Measurements from ENCODE around the gene PDCD6IP. TPM values are rescaled to one million over a fixed set of nuclear protein-coding genes. Genes with fewer than 3 reads are reported as not detected.
"Not testable (repeated sequence)": the region's sequence is repeated elsewhere in the genome, so short reads cannot be mapped to it uniquely, and the experiment has no call there.

PDCD6IP gene, protein sequence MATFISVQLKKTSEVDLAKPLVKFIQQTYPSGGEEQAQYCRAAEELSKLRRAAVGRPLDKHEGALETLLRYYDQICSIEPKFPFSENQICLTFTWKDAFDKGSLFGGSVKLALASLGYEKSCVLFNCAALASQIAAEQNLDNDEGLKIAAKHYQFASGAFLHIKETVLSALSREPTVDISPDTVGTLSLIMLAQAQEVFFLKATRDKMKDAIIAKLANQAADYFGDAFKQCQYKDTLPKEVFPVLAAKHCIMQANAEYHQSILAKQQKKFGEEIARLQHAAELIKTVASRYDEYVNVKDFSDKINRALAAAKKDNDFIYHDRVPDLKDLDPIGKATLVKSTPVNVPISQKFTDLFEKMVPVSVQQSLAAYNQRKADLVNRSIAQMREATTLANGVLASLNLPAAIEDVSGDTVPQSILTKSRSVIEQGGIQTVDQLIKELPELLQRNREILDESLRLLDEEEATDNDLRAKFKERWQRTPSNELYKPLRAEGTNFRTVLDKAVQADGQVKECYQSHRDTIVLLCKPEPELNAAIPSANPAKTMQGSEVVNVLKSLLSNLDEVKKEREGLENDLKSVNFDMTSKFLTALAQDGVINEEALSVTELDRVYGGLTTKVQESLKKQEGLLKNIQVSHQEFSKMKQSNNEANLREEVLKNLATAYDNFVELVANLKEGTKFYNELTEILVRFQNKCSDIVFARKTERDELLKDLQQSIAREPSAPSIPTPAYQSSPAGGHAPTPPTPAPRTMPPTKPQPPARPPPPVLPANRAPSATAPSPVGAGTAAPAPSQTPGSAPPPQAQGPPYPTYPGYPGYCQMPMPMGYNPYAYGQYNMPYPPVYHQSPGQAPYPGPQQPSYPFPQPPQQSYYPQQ
- total RNA-seq = 100 to 1,000 TPM; 166 to 185 TPM

- no peaks in the 10 kb centered on the region for H3K9me3 Mint-ChIP-seq
These were observed at the start of gene PDCD6IP for GRCh38 chr3:33798418-33799201. TSS of gene PDCD6IP (plus strand) at chr3:33798630. CDS start at chr3:33798729, 99 bp downstream.

GRCh38 chr3:33749546-33750210 is 48.8 kb upstream of the PDCD6IP start:
- H3K4me1 Mint-ChIP-seq (ENCODE audit: low read depth) = no peaks in the 10 kb centered on the region
- DNase-seq (no peak), ATAC-seq (replicated peaks in 1 of 2) (peak; percentile 27 to 32)
- peaks cover 4 to 5% of the 10 kb centered on the region in 2 donors for H3K9me3 Mint-ChIP-seq
- H3K27ac Mint-ChIP-seq = peak overlapping the region; percentile 81
- H3K36me3 Mint-ChIP-seq (ENCODE audit: insufficient read depth in 2 of 2) = peaks cover 6 to 8% of the 10 kb centered on the region in 2 donors
- peaks cover 8% of the 10 kb centered on the region for H3K27me3 Mint-ChIP-seq (ENCODE audit: low read depth)
- peak overlapping the region in 1 of 2 donors; percentile 14 for H3K4me3 Mint-ChIP-seq

More at GRCh38 chr3:33798418-33799201, at the start of gene PDCD6IP:
- DNase-seq (peak; percentile 92 to 93), ATAC-seq (replicated peaks in 1 of 2) (peak; percentile 88 to 92)
- Mint-ChIP-seq H3K27me3 (ENCODE audit: low read depth) (no peaks in the 10 kb centered on the region), H3K36me3 (ENCODE audit: insufficient read depth in 2 of 2) (peaks cover 0 to 6% of the 10 kb centered on the region in 2 donors), H3K27ac (peak within 1 kb of the TSS; percentile 99), H3K4me1 (ENCODE audit: low read depth) (peaks cover 61% of the 10 kb centered on the region), H3K4me3 (peak within 1 kb of the TSS; percentile 98 to 99)

DNA sequence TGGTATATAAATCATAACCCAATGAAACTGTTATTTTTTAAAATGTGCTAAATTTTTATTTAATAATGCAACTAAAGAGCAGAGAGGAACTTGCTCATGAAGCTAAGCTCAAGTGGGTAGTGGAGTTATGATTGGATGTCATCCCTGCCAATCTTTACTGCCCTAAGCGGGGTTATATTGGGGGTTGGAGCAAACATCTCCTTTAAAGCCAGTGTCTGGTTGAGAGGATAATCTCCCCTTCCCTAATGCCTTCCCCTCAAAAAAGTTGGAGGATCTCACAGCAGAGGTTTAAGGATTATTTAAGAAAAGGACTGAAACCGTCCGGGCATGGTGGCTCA is 48.2 kb upstream of the PDCD6IP start:
- Mint-ChIP-seq H3K4me1 (ENCODE audit: low read depth) (no peaks in the 10 kb centered on the region), H3K27ac (peak overlapping the region; percentile 81), H3K36me3 (ENCODE audit: insufficient read depth in 2 of 2) (peaks cover 8 to 10% of the 10 kb centered on the region in 2 donors), H3K9me3 (peaks cover 6 to 8% of the 10 kb centered on the region in 2 donors), H3K27me3 (ENCODE audit: low read depth) (peaks cover 8% of the 10 kb centered on the region), H3K4me3 (peak overlapping the region in 1 of 2 donors; percentile 14)
- ATAC-seq (replicated peaks in 1 of 2) = no peak
- no peak for DNase-seq

- peak; percentile 80 to 85 for ATAC-seq (replicated peaks in 1 of 2)
- Mint-ChIP-seq H3K9me3 (peaks cover 6 to 8% of the 10 kb centered on the region in 2 donors), H3K4me1 (ENCODE audit: low read depth) (no peaks in the 10 kb centered on the region), H3K36me3 (ENCODE audit: insufficient read depth in 2 of 2) (peaks cover 8 to 10% of the 10 kb centered on the region in 2 donors), H3K27me3 (ENCODE audit: low read depth) (peaks cover 8% of the 10 kb centered on the region), H3K27ac (no peak overlapping the region), H3K4me3 (peak overlapping the region in 1 of 2 donors; percentile 28)
- no peak for DNase-seq
These were observed 47.1 kb upstream of the PDCD6IP start for GRCh38 chr3:33751336-33751735.

DNA sequence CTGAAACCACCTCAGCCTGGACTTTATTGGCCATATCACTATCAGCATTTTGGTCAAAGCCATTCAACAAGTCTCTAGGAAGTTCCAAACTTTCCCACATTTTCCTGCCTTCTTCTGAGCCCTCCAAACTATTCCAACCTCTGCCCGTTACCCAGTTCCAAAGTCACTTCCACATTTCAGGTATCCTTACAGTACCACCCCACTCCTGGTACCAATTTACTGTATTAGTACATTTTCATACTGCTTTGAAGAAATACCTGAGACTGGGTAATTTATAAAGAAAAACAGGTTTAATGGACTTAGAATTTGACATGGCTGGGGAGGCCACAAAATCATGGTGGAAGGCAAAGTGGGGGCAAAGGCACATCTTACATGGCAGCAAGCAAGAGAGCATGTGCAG is 44.0 kb upstream of the PDCD6IP start:
- not testable (repeated sequence) for H3K4me1 Mint-ChIP-seq (ENCODE audit: low read depth); H3K9me3 Mint-ChIP-seq; H3K27ac Mint-ChIP-seq; H3K27me3 Mint-ChIP-seq (ENCODE audit: low read depth); DNase-seq; H3K4me3 Mint-ChIP-seq; ATAC-seq (replicated peaks in 1 of 2)
- H3K36me3 Mint-ChIP-seq (ENCODE audit: insufficient read depth in 2 of 2) = peaks cover 8 to 10% of the 10 kb centered on the region in 2 donors

- DNase-seq (no peak), ATAC-seq (replicated peaks in 1 of 2) (no peak)
- no peak overlapping the region for H3K4me3 Mint-ChIP-seq
- H3K9me3 Mint-ChIP-seq = peaks cover 6 to 7% of the 10 kb centered on the region in 2 donors
- H3K27ac Mint-ChIP-seq = no peak overlapping the region
- peaks cover 5 to 9% of the 10 kb centered on the region in 2 donors for H3K36me3 Mint-ChIP-seq (ENCODE audit: insufficient read depth in 2 of 2)
- H3K27me3 Mint-ChIP-seq (ENCODE audit: low read depth) = no peaks in the 10 kb centered on the region
- no peaks in the 10 kb centered on the region for H3K4me1 Mint-ChIP-seq (ENCODE audit: low read depth)
These were observed 40.1 kb upstream of the PDCD6IP start for GRCh38 chr3:33758281-33758680.

DNA sequence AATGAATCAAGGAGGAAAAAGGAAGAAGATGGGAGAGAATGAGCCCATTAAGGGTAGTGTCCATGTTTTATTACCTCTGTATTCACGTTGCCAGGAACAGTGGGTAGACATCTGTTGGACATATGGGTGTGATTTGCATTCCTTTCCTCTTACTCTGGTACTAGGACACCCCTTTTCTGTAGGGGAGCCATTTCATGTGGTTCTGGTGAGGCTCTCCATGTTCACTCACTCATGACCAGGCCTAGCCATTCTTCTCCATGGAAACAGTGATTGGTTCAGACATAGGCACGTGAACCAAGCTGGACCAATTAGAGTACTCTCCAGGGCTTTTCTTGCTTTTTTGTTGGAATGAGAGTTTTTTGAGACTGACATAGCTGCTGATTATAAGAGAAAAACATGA is 39.6 kb upstream of the PDCD6IP start:
- peaks cover 6 to 7% of the 10 kb centered on the region in 2 donors for H3K9me3 Mint-ChIP-seq
- peaks cover 5 to 9% of the 10 kb centered on the region in 2 donors for H3K36me3 Mint-ChIP-seq (ENCODE audit: insufficient read depth in 2 of 2)
- DNase-seq = no peak
- H3K4me1 Mint-ChIP-seq (ENCODE audit: low read depth) = no peaks in the 10 kb centered on the region
- no peak overlapping the region for H3K4me3 Mint-ChIP-seq
- ATAC-seq (replicated peaks in 1 of 2) = no peak
- no peaks in the 10 kb centered on the region for H3K27me3 Mint-ChIP-seq (ENCODE audit: low read depth)
- no peak overlapping the region for H3K27ac Mint-ChIP-seq

DNA sequence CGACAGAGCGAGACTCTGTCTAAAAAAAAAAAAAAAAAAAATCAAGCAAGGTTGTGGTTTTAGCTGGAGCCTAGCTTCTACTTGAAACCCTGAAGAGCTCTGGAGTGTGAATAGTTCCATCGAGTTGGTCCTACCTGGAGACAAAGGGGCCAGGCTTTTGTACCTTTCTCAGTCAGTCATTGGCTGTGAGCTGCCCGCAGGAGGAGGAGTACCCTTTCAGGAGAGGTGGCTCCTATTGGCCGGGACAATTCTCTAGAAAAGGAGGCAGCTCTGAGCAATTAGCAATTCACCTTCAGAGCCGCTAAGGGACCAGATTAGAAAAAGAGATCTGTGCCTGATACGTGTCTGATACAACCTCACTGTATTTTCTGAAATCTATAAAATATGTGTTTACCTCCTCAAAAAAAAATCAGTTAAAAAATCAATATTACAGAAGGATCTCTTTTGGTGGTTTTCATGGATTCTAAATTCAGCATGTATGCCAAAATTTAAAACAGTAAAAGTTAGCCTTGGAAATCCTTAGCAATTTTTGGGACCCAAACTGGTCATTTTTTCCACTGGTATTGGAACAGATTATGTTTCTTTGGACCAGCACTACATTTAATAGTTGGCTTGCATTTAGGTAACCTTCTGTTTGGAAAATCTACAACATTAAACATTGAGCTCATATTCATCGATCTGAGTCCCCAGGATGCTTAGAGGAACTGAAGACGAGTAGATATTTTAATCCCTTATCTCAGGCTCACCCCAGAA is 29.7 kb upstream of the PDCD6IP start:
- Mint-ChIP-seq H3K27me3 (ENCODE audit: low read depth) (no peaks in the 10 kb centered on the region), H3K9me3 (no peaks in the 10 kb centered on the region), H3K27ac (no peak overlapping the region), H3K36me3 (ENCODE audit: insufficient read depth in 2 of 2) (no peaks in the 10 kb centered on the region), H3K4me3 (no peak overlapping the region), H3K4me1 (ENCODE audit: low read depth) (no peaks in the 10 kb centered on the region)
- DNase-seq = no peak
- ATAC-seq (replicated peaks in 1 of 2) = no peak

- Mint-ChIP-seq H3K27me3 (ENCODE audit: low read depth) (no peaks in the 10 kb centered on the region), H3K4me3 (no peak overlapping the region), H3K36me3 (ENCODE audit: insufficient read depth in 2 of 2) (no peaks in the 10 kb centered on the region), H3K4me1 (ENCODE audit: low read depth) (no peaks in the 10 kb centered on the region), H3K9me3 (no peaks in the 10 kb centered on the region), H3K27ac (no peak overlapping the region)
- no peak for ATAC-seq (replicated peaks in 1 of 2)
- no peak for DNase-seq
These were observed 24.8 kb upstream of the PDCD6IP start for GRCh38 chr3:33773637-33774036.

GRCh38 chr3:33775363-33775762 is 23.1 kb upstream of the PDCD6IP start:
- Mint-ChIP-seq H3K4me1 (ENCODE audit: low read depth) (no peaks in the 10 kb centered on the region), H3K4me3 (no peak overlapping the region), H3K27ac (no peak overlapping the region), H3K9me3 (no peaks in the 10 kb centered on the region), H3K36me3 (ENCODE audit: insufficient read depth in 2 of 2) (no peaks in the 10 kb centered on the region), H3K27me3 (ENCODE audit: low read depth) (no peaks in the 10 kb centered on the region)
- no peak for ATAC-seq (replicated peaks in 1 of 2)
- DNase-seq = no peak

GRCh38 chr3:33777996-33778395 is 20.4 kb upstream of the PDCD6IP start:
- Mint-ChIP-seq H3K4me3 (no peak overlapping the region), H3K9me3 (no peaks in the 10 kb centered on the region), H3K27me3 (ENCODE audit: low read depth) (no peaks in the 10 kb centered on the region), H3K27ac (no peak overlapping the region), H3K36me3 (ENCODE audit: insufficient read depth in 2 of 2) (no peaks in the 10 kb centered on the region), H3K4me1 (ENCODE audit: low read depth) (no peaks in the 10 kb centered on the region)
- DNase-seq = no peak
- no peak for ATAC-seq (replicated peaks in 1 of 2)

DNA sequence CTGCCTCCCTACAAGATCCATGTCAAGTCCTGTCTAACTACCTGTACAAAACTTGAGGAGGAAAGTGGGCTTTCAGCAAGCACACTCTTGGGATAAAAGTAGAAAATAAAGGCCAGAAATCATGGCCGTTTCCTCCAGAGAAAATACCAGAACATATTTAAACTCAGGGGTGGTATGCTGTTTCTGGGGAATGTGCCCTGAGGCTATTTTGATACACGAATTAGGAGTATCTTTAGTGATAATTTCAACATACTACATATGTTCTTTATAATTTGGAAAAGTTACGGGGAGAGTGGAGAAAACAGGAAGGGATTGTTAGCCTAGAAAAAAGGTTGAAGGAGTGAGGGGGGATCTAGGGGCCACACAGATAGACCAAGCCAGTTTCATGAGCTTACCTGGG is 18.7 kb upstream of the PDCD6IP start:
- DNase-seq (no peak), ATAC-seq (replicated peaks in 1 of 2) (no peak)
- Mint-ChIP-seq H3K4me1 (ENCODE audit: low read depth) (no peaks in the 10 kb centered on the region), H3K9me3 (no peaks in the 10 kb centered on the region), H3K4me3 (no peak overlapping the region), H3K27ac (no peak overlapping the region), H3K27me3 (ENCODE audit: low read depth) (no peaks in the 10 kb centered on the region), H3K36me3 (ENCODE audit: insufficient read depth in 2 of 2) (no peaks in the 10 kb centered on the region)

Measured in activated T-cell treated with anti-CD3 and anti-CD28 coated beads, Interleukin-2, amount 50 U/mL, for 72 hours (primary cell).